Epithelial cell of proximal tubule (primary cell): ENCODE results near the gene COQ4. TPM values are rescaled to one million over a fixed set of nuclear protein-coding genes. Genes with fewer than 3 reads are reported as not detected.

Experiments
- DNase-seq: peaks from one replicate; pipeline ENCODE4 v3.0.0-alpha.2; 2011; ENCODE audit warnings: low read depth
- H3K4me3 ChIP-seq: 2 replicates; pipeline ENCODE4 v1.5.1; 2011; ENCODE audit warnings: low read depth, mild to moderate bottlenecking, low read length
- CTCF ChIP-seq: conservative IDR thresholded peaks from 2 replicates; pipeline ENCODE4 v1.5.1; 2012; ENCODE audit warnings: low read depth, mild to moderate bottlenecking, low read length
- total RNA-seq: library from RNA; depleted of rRNA; stranded (reverse); fragments of >200 nt; gene quantifications from 2 replicates; pipeline ENCODE4 v1.2.3, GENCODE V29; 2015

COQ4 gene
- total RNA-seq, 1 donor from 2014 or later = 68.8 TPM

GRCh38 chr9:128360826-128361225 lies 38.2 kb downstream of the COQ4 start:
- no peak overlapping the region for H3K4me3 ChIP-seq
- TF ChIP-seq CTCF = no peak
- DNase-seq = no peak

GRCh38 chr9:128361296-128361985 lies 38.8 kb downstream of the COQ4 start:
- DNase-seq = no peak
- TF ChIP-seq CTCF = no peak
- no peak overlapping the region for H3K4me3 ChIP-seq

GRCh38 chr9:128361986-128362646 lies 39.5 kb downstream of the COQ4 start:
- no peak for DNase-seq
- H3K4me3 ChIP-seq = peak overlapping the region; percentile 57
- peak; percentile 84 for TF ChIP-seq CTCF

- no peak for DNase-seq
- TF ChIP-seq CTCF = no peak
- no peak overlapping the region for H3K4me3 ChIP-seq
Observed at GRCh38 chr9:128362774-128363173, 40.1 kb downstream of the COQ4 start.

GRCh38 chr9:128365525-128365924 lies 42.9 kb downstream of the COQ4 start:
- no peak for TF ChIP-seq CTCF
- DNase-seq = no peak
- H3K4me3 ChIP-seq = no peak overlapping the region

GRCh38 chr9:128369024-128369706 lies 46.5 kb downstream of the COQ4 start:
- no peak for TF ChIP-seq CTCF
- no peak overlapping the region for H3K4me3 ChIP-seq
- DNase-seq = no peak

GRCh38 chr9:128370367-128370751 lies 47.7 kb downstream of the COQ4 start:
- H3K4me3 ChIP-seq = peak overlapping the region; percentile 93
- no peak for TF ChIP-seq CTCF
- no peak for DNase-seq
